IgD-negative memory B cell (primary cell): ENCODE data around the gene RPL7A. TPM values are rescaled to one million over a fixed set of nuclear protein-coding genes. Genes with fewer than 3 reads are reported as not detected.
"Not testable (repeated sequence)": the region's sequence is repeated elsewhere in the genome, so short reads cannot be mapped to it uniquely, and the experiment has no call there.

Experiments
- H3K27ac Mint-ChIP-seq, 3 donors: one replicate each; pipeline ENCODE4 v1.8.0; 2020 to 2022; ENCODE audit warnings: mild to moderate bottlenecking in 3 of 3, mixed read lengths in 3 of 3, moderate library complexity in 1 of 3
- H3K27me3 Mint-ChIP-seq: one replicate; pipeline ENCODE4 v1.8.0; 2021; ENCODE audit warnings: mixed read lengths
- H3K36me3 Mint-ChIP-seq: one replicate; pipeline ENCODE4 v1.8.0; 2020; ENCODE audit warnings: mild to moderate bottlenecking, mixed read lengths
- H3K4me1 Mint-ChIP-seq, 3 donors: one replicate each; pipeline ENCODE4 v1.8.0; 2020 to 2022; ENCODE audit warnings: mixed read lengths in 3 of 3, mild to moderate bottlenecking in 1 of 3
- H3K4me3 Mint-ChIP-seq, 4 donors: one replicate each; pipeline ENCODE4 v1.8.0; 2020 to 2022; ENCODE audit warnings: mild to moderate bottlenecking in 4 of 4, mixed read lengths in 4 of 4, moderate library complexity in 3 of 4
- H3K9me3 Mint-ChIP-seq, 3 donors: one replicate each; pipeline ENCODE4 v1.8.0; 2020 to 2021; ENCODE audit warnings: mixed read lengths in 3 of 3, mild to moderate bottlenecking in 1 of 3
- polyA plus RNA-seq: library from polyadenylated mRNA; unstranded; fragments of 300-500 nt; fragmentation: Illumina TruSeq; gene quantifications from one replicate; pipeline ENCODE4 v1.2.3, GENCODE V29; 2021

Gene RPL7A
- polyA plus RNA-seq, 1 donor from 2014 or later = 1,229 TPM

GRCh38 chr9:133362359-133363044 lies 14.5 kb downstream of the RPL7A start:
- H3K36me3 Mint-ChIP-seq = peaks cover 1% of the 10 kb centered on the region

GRCh38 chr9:133366435-133366834 lies 18.4 kb downstream of the RPL7A start:
- no peaks in the 10 kb centered on the region for H3K9me3 Mint-ChIP-seq
- no peak overlapping the region for H3K4me3 Mint-ChIP-seq
- H3K27me3 Mint-ChIP-seq = no peaks in the 10 kb centered on the region
- no peak overlapping the region for H3K27ac Mint-ChIP-seq
- peaks cover 1% of the 10 kb centered on the region for H3K36me3 Mint-ChIP-seq
- H3K4me1 Mint-ChIP-seq = peaks cover 23 to 27% (median 24%) of the 10 kb centered on the region in 3 donors

More at GRCh38 chr9:133362359-133363044, 14.5 kb downstream of the RPL7A start:
- H3K4me1 Mint-ChIP-seq = peaks cover 5 to 11% (median 8%) of the 10 kb centered on the region in 3 donors
- no peaks in the 10 kb centered on the region for H3K9me3 Mint-ChIP-seq
- H3K4me3 Mint-ChIP-seq = peak overlapping the region in 2 of 4 donors; percentile 12 to 74
- peak overlapping the region in 1 of 3 donors; percentile 82 for H3K27ac Mint-ChIP-seq
- H3K27me3 Mint-ChIP-seq = no peaks in the 10 kb centered on the region

GRCh38 chr9:133367221-133367620 lies 19.2 kb downstream of the RPL7A start:
- no peaks in the 10 kb centered on the region for H3K27me3 Mint-ChIP-seq
- H3K27ac Mint-ChIP-seq = peak overlapping the region in 1 of 3 donors; percentile 39
- H3K4me3 Mint-ChIP-seq = no peak overlapping the region
- no peaks in the 10 kb centered on the region for H3K9me3 Mint-ChIP-seq
- H3K4me1 Mint-ChIP-seq = peaks cover 28 to 34% (median 30%) of the 10 kb centered on the region in 3 donors
- H3K36me3 Mint-ChIP-seq = no peaks in the 10 kb centered on the region

GRCh38 chr9:133367778-133368177 lies 19.8 kb downstream of the RPL7A start:
- H3K9me3 Mint-ChIP-seq = no peaks in the 10 kb centered on the region
- H3K27me3 Mint-ChIP-seq = no peaks in the 10 kb centered on the region
- peak overlapping the region in 1 of 4 donors; percentile 39 for H3K4me3 Mint-ChIP-seq
- H3K4me1 Mint-ChIP-seq = peaks cover 32 to 39% (median 34%) of the 10 kb centered on the region in 3 donors
- H3K36me3 Mint-ChIP-seq = no peaks in the 10 kb centered on the region
- no peak overlapping the region for H3K27ac Mint-ChIP-seq

- H3K36me3 Mint-ChIP-seq = no peaks in the 10 kb centered on the region
- H3K27ac Mint-ChIP-seq = no peak overlapping the region
- H3K9me3 Mint-ChIP-seq = no peaks in the 10 kb centered on the region
- no peaks in the 10 kb centered on the region for H3K27me3 Mint-ChIP-seq
- peak overlapping the region in 1 of 4 donors; percentile 39 for H3K4me3 Mint-ChIP-seq
- H3K4me1 Mint-ChIP-seq = peaks cover 34 to 41% (median 36%) of the 10 kb centered on the region in 3 donors
Measured at GRCh38 chr9:133368249-133368881, 20.3 kb downstream of the RPL7A start.

- H3K4me1 Mint-ChIP-seq = peaks cover 37 to 44% (median 39%) of the 10 kb centered on the region in 3 donors
- H3K36me3 Mint-ChIP-seq = no peaks in the 10 kb centered on the region
- H3K4me3 Mint-ChIP-seq = peak overlapping the region in 1 of 4 donors; percentile 32
- no peak overlapping the region for H3K27ac Mint-ChIP-seq
- H3K27me3 Mint-ChIP-seq = no peaks in the 10 kb centered on the region
- H3K9me3 Mint-ChIP-seq = no peaks in the 10 kb centered on the region
Measured at GRCh38 chr9:133369422-133369821, 21.4 kb downstream of the RPL7A start.

GRCh38 chr9:133369933-133370332 lies 21.9 kb downstream of the RPL7A start:
- peaks cover 42 to 49% (median 44%) of the 10 kb centered on the region in 3 donors for H3K4me1 Mint-ChIP-seq
- peak overlapping the region in 2 of 4 donors; percentile 32 to 45 for H3K4me3 Mint-ChIP-seq
- no peaks in the 10 kb centered on the region for H3K27me3 Mint-ChIP-seq
- H3K27ac Mint-ChIP-seq = peak overlapping the region in 1 of 3 donors; percentile 73
- no peaks in the 10 kb centered on the region for H3K36me3 Mint-ChIP-seq
- H3K9me3 Mint-ChIP-seq = no peaks in the 10 kb centered on the region

- no peaks in the 10 kb centered on the region for H3K27me3 Mint-ChIP-seq
- no peaks in the 10 kb centered on the region for H3K36me3 Mint-ChIP-seq
- peak overlapping the region; percentile 53 to 96 (median 91) for H3K27ac Mint-ChIP-seq
- no peaks in the 10 kb centered on the region for H3K9me3 Mint-ChIP-seq
- H3K4me1 Mint-ChIP-seq = peaks cover 44 to 51% (median 46%) of the 10 kb centered on the region in 3 donors
- H3K4me3 Mint-ChIP-seq = peak overlapping the region in 3 of 4 donors; percentile 22 to 88 (median 41)
Measured at GRCh38 chr9:133370685-133371084, 22.7 kb downstream of the RPL7A start.

GRCh38 chr9:133371261-133371711 lies 23.3 kb downstream of the RPL7A start:
- Mint-ChIP-seq H3K4me3 (peak overlapping the region; percentile 22 to 88 (median 62)), H3K27ac (peak overlapping the region; percentile 53 to 96 (median 91)), H3K9me3 (no peaks in the 10 kb centered on the region), H3K36me3 (no peaks in the 10 kb centered on the region), H3K4me1 (peaks cover 39 to 51% (median 46%) of the 10 kb centered on the region in 3 donors), H3K27me3 (no peaks in the 10 kb centered on the region)

- Mint-ChIP-seq H3K9me3 (no peaks in the 10 kb centered on the region), H3K27me3 (no peaks in the 10 kb centered on the region), H3K4me1 (peaks cover 39 to 51% (median 46%) of the 10 kb centered on the region in 3 donors), H3K27ac (peak overlapping the region in 1 of 3 donors; percentile 79), H3K36me3 (no peaks in the 10 kb centered on the region), H3K4me3 (peak overlapping the region in 3 of 4 donors; percentile 10 to 49 (median 41))
Measured at GRCh38 chr9:133372144-133372543, 24.1 kb downstream of the RPL7A start.

GRCh38 chr9:133374612-133375115 lies 26.6 kb downstream of the RPL7A start:
- H3K27me3 Mint-ChIP-seq = no peaks in the 10 kb centered on the region
- H3K4me1 Mint-ChIP-seq = peaks cover 33 to 42% (median 37%) of the 10 kb centered on the region in 3 donors

GRCh38 chr9:133375116-133375723 lies 27.2 kb downstream of the RPL7A start:
- no peaks in the 10 kb centered on the region for H3K27me3 Mint-ChIP-seq
- H3K9me3 Mint-ChIP-seq = no peaks in the 10 kb centered on the region
- no peaks in the 10 kb centered on the region for H3K36me3 Mint-ChIP-seq
- H3K4me1 Mint-ChIP-seq = peaks cover 33 to 37% (median 33%) of the 10 kb centered on the region in 3 donors
- H3K27ac Mint-ChIP-seq = peak overlapping the region; percentile 88 to 98 (median 89)
- H3K4me3 Mint-ChIP-seq = peak overlapping the region; percentile 89 to 97 (median 94)

More at GRCh38 chr9:133374612-133375115, 26.6 kb downstream of the RPL7A start:
- H3K4me3 Mint-ChIP-seq = peak overlapping the region; percentile 89 to 97 (median 94)
- no peaks in the 10 kb centered on the region for H3K9me3 Mint-ChIP-seq
- no peaks in the 10 kb centered on the region for H3K36me3 Mint-ChIP-seq
- H3K27ac Mint-ChIP-seq = peak overlapping the region; percentile 88 to 98 (median 89)

GRCh38 chr9:133375724-133376654 lies 28.0 kb downstream of the RPL7A start, which contains the start of the genes STKLD1 and SURF4:
STKLD1 (plus strand) TSS chr9:133376366; CDS start chr9:133376474, 108 bp downstream.
SURF4 (minus strand) TSS chr9:133376060; CDS start chr9:133375969, 91 bp downstream.
- peak within 1 kb of the TSS; percentile 88 to 98 (median 89) for H3K27ac Mint-ChIP-seq
- H3K36me3 Mint-ChIP-seq = no peaks in the 10 kb centered on the region
- peaks cover 25 to 30% (median 27%) of the 10 kb centered on the region in 3 donors for H3K4me1 Mint-ChIP-seq

GRCh38 chr9:133377280-133377679 lies 29.3 kb downstream of the RPL7A start:
- Mint-ChIP-seq H3K4me1 (peaks cover 15 to 19% (median 17%) of the 10 kb centered on the region in 3 donors), H3K4me3 (peak overlapping the region; percentile 52 to 83 (median 78))
- H3K27ac Mint-ChIP-seq = not testable (repeated sequence)

More at GRCh38 chr9:133375724-133376654, 28.0 kb downstream of the RPL7A start, which contains the start of the genes STKLD1 and SURF4:
- peak within 1 kb of the TSS; percentile 89 to 97 (median 94) for H3K4me3 Mint-ChIP-seq
- no peaks in the 10 kb centered on the region for H3K27me3 Mint-ChIP-seq
- H3K9me3 Mint-ChIP-seq = no peaks in the 10 kb centered on the region

More at GRCh38 chr9:133377280-133377679, 29.3 kb downstream of the RPL7A start:
- H3K36me3 Mint-ChIP-seq, H3K27me3 Mint-ChIP-seq, H3K9me3 Mint-ChIP-seq: not testable (repeated sequence)
